ENCODE results near the gene RPUSD2. TPM values are rescaled to one million over a fixed set of nuclear protein-coding genes. Genes with fewer than 3 reads are reported as not detected.

RPUSD2 gene
- polyA plus RNA-seq, 1 donor (not counting 4 experiments of a cell fraction or from before 2014, with no cell fraction given) = 8.0 TPM

- H3K27me3 ChIP-seq (ENCODE audit: control insufficient read depth, extremely low read depth, insufficient read depth, low read length) = no peaks in the 10 kb centered on the region
- no peak overlapping the region for H3K4me2 ChIP-seq (ENCODE audit: control insufficient read depth, extremely low read depth, insufficient read depth, low read depth, low read length)
- TF ChIP-seq CTCF (optimal IDR thresholded peaks at IDR 0.05 in 1 of 3, IDR thresholded peaks at IDR 0.05 in 1 of 3, conservative IDR thresholded peaks at IDR 0.05 in 1 of 3; ENCODE audit: extremely low read depth in 1 of 3, insufficient read depth in 2 of 3, low read length in 3 of 3) (no peak), EZH2 (IDR thresholded peaks at IDR 0.05; ENCODE audit: low read length) (no peak)
- no peaks in the 10 kb centered on the region for H3K79me2 ChIP-seq (ENCODE audit: control insufficient read depth, insufficient read depth, low read length)
- FAIRE-seq (no peak), DNase-seq (ENCODE audit: low read depth, low spot score) (no peak)
- H3K9ac ChIP-seq (ENCODE audit: control insufficient read depth, extremely low read depth, insufficient read depth, low read length) = no peak overlapping the region
- H3K36me3 ChIP-seq (ENCODE audit: control insufficient read depth in 2 of 2, extremely low read depth in 1 of 2, insufficient read depth in 2 of 2, low read length in 2 of 2) = no peaks in the 10 kb centered on the region
- H3K9me1 ChIP-seq (ENCODE audit: control insufficient read depth, extremely low read depth, insufficient read depth, low read length) = no peaks in the 10 kb centered on the region
- H4K20me1 ChIP-seq (ENCODE audit: control insufficient read depth, extremely low read depth, insufficient read depth, low read length) = no peaks in the 10 kb centered on the region
- H3K27ac ChIP-seq (ENCODE audit: control insufficient read depth, insufficient read depth, low read length) = no peak overlapping the region
- H2AFZ ChIP-seq (ENCODE audit: control insufficient read depth, low read length) = no peak overlapping the region
- H3K4me3 ChIP-seq (ENCODE audit: control insufficient read depth in 2 of 3, extremely low read depth in 1 of 3, insufficient read depth in 2 of 3, low read depth in 1 of 3, low read length in 3 of 3) = no peak overlapping the region
- H3K4me1 ChIP-seq (ENCODE audit: control insufficient read depth, extremely low read depth, insufficient read depth, low read length) = no peaks in the 10 kb centered on the region
- no peaks in the 10 kb centered on the region for H3K9me3 ChIP-seq (ENCODE audit: control insufficient read depth, low read depth, low read length)
- dilution Hi-C loops (cut with MboI; ENCODE audit: extremely low pct_ligation_motif_present, low sequenced_read_pairs) = no loop called here
These were observed 44.0 kb downstream of the RPUSD2 start for GRCh38 chr15:40613080-40613479.

GRCh38 chr15:40618023-40618422, 48.9 kb downstream of the RPUSD2 start:
- FAIRE-seq (no peak), DNase-seq (ENCODE audit: low read depth, low spot score) (no peak)
- dilution Hi-C loops (cut with MboI; ENCODE audit: extremely low pct_ligation_motif_present, low sequenced_read_pairs) = no loop called here
- Histone ChIP-seq H4K20me1 (ENCODE audit: control insufficient read depth, extremely low read depth, insufficient read depth, low read length) (no peaks in the 10 kb centered on the region), H3K9ac (ENCODE audit: control insufficient read depth, extremely low read depth, insufficient read depth, low read length) (no peak overlapping the region), H3K4me2 (ENCODE audit: control insufficient read depth, extremely low read depth, insufficient read depth, low read depth, low read length) (no peak overlapping the region), H3K27ac (ENCODE audit: control insufficient read depth, insufficient read depth, low read length) (no peak overlapping the region), H3K9me1 (ENCODE audit: control insufficient read depth, extremely low read depth, insufficient read depth, low read length) (no peaks in the 10 kb centered on the region), H3K9me3 (ENCODE audit: control insufficient read depth, low read depth, low read length) (no peaks in the 10 kb centered on the region), H3K79me2 (ENCODE audit: control insufficient read depth, insufficient read depth, low read length) (no peaks in the 10 kb centered on the region), H3K27me3 (ENCODE audit: control insufficient read depth, extremely low read depth, insufficient read depth, low read length) (no peaks in the 10 kb centered on the region), H3K36me3 (ENCODE audit: control insufficient read depth in 2 of 2, extremely low read depth in 1 of 2, insufficient read depth in 2 of 2, low read length in 2 of 2) (no peaks in the 10 kb centered on the region), H3K4me1 (ENCODE audit: control insufficient read depth, extremely low read depth, insufficient read depth, low read length) (no peaks in the 10 kb centered on the region), H2AFZ (ENCODE audit: control insufficient read depth, low read length) (no peak overlapping the region), H3K4me3 (ENCODE audit: control insufficient read depth in 2 of 3, extremely low read depth in 1 of 3, insufficient read depth in 2 of 3, low read depth in 1 of 3, low read length in 3 of 3) (no peak overlapping the region)
- TF ChIP-seq CTCF (optimal IDR thresholded peaks at IDR 0.05 in 1 of 3, IDR thresholded peaks at IDR 0.05 in 1 of 3, conservative IDR thresholded peaks at IDR 0.05 in 1 of 3; ENCODE audit: extremely low read depth in 1 of 3, insufficient read depth in 2 of 3, low read length in 3 of 3) = no peak
- no peak for TF ChIP-seq EZH2 (IDR thresholded peaks at IDR 0.05; ENCODE audit: low read length)

Measured in keratinocyte (primary cell).